Sigmoid colon (tissue), 7 donors: ENCODE data around the gene TUBB8. TPM values are rescaled to one million over a fixed set of nuclear protein-coding genes. Genes with fewer than 3 reads are reported as not detected.
"Not testable (repeated sequence)": the region's sequence is repeated elsewhere in the genome, so short reads cannot be mapped to it uniquely, and the experiment has no call there.

Source experiments
- DNase-seq: peaks from one replicate; pipeline ENCODE4 v3.0.0-alpha.2; 2019
- H3K27ac ChIP-seq, 4 donors: fragments of 200-600 bp; sonication (generic); one replicate each; pipeline ENCODE4 v1.5.1; 2016 to 2019; ENCODE audit warnings: mild to moderate bottlenecking in 1 of 4
- H3K27me3 ChIP-seq, 3 donors: fragments of 200-600 bp; sonication (generic); one replicate each; pipeline ENCODE4 v1.5.1; 2019; ENCODE audit warnings: mild to moderate bottlenecking in 1 of 3
- H3K36me3 ChIP-seq, 4 donors: fragments of 200-600 bp; sonication (generic); one replicate each; pipeline ENCODE4 v1.5.1; 2016 to 2019
- H3K4me1 ChIP-seq, 4 donors: fragments of 200-600 bp; sonication (generic); one replicate each; pipeline ENCODE4 v1.5.1; 2017 to 2019
- H3K4me3 ChIP-seq, 4 donors: fragments of 200-600 bp; sonication (generic); one replicate each; pipeline ENCODE4 v1.5.1; 2017 to 2019; ENCODE audit warnings: mild to moderate bottlenecking in 2 of 4, moderate library complexity in 1 of 4
- H3K9me3 ChIP-seq, 4 donors: fragments of 200-600 bp in 3 of 4; sonication (generic) in 3 of 4; one replicate each; pipeline versions ENCODE4 v1.5.1 to v1.6.1; 2013 to 2019
- WGBS, 2 donors: extraction: QIAGEN DNeasy Blood & Tissue Kit; methylation state at CpG; one replicate each; pipeline ENCODE4 v1.1.7; 2013; 5-methylcytosine and 5-hydroxymethylcytosine counted together
- intact Hi-C: fragments of 100-400 bp; cut with DNase I; formaldehyde crosslinking; loops from one replicate; pipeline ENCODE4 v1.15.1; 2023
- polyA plus RNA-seq, 3 donors: library from polyadenylated mRNA; stranded (reverse); fragments of 200-250 nt; gene quantifications; one replicate each; pipeline ENCODE4 v1.2.3, GENCODE V29; 2013
- total RNA-seq, 4 donors: library from RNA; depleted of rRNA; stranded (reverse); fragments of >200 nt; gene quantifications; one replicate each; pipeline ENCODE4 v1.1.0, GENCODE V29; 2016
- donor health status: healthy with polysubstance abuse.
- donor health status: Bipolar disorder and iron deficiency.
- donor health status: healthy.

TUBB8 gene
- total and polyA plus RNA-seq, 7 donors: 0.55 to 0.66 TPM; not detected in 5

- intact Hi-C loops, DNase-seq: not testable (repeated sequence)
Observed at GRCh38 chr10:13315-13635, 35.8 kb downstream of the TUBB8 start.

GRCh38 chr10:12444-13314, 36.4 kb downstream of the TUBB8 start:
- DNase-seq, H3K27ac ChIP-seq, intact Hi-C loops, H3K36me3 ChIP-seq, H3K4me1 ChIP-seq, H3K9me3 ChIP-seq, H3K27me3 ChIP-seq, H3K4me3 ChIP-seq: not testable (repeated sequence)
- WGBS, 2 donors: 86 to 92% methylated on average over 3 of the region's 15 CpGs

More at GRCh38 chr10:13315-13635, 35.8 kb downstream of the TUBB8 start:
- H3K27me3 ChIP-seq, H3K36me3 ChIP-seq, H3K27ac ChIP-seq, H3K4me1 ChIP-seq, H3K9me3 ChIP-seq, H3K4me3 ChIP-seq: not testable (repeated sequence)
- 48 to 64% methylated on average over 1 of the region's 2 CpGs for WGBS, 2 donors

- DNase-seq, H3K4me1 ChIP-seq, H3K9me3 ChIP-seq, H3K4me3 ChIP-seq, intact Hi-C loops, H3K27me3 ChIP-seq, H3K36me3 ChIP-seq, H3K27ac ChIP-seq: not testable (repeated sequence)
- 67 to 84% methylated on average over 20 to 21 of the region's 33 CpGs for WGBS, 2 donors
Observed at GRCh38 chr10:11260-11659, 37.8 kb downstream of the TUBB8 start.

GRCh38 chr10:10261-10971, 38.7 kb downstream of the TUBB8 start:
- H3K4me1 ChIP-seq, intact Hi-C loops, H3K27me3 ChIP-seq, DNase-seq, H3K4me3 ChIP-seq, H3K27ac ChIP-seq, H3K9me3 ChIP-seq, H3K36me3 ChIP-seq: not testable (repeated sequence)
- WGBS, 2 donors: 77 to 94% methylated on average over 18 to 19 of the region's 42 CpGs

Other genes starting within 250 kb of the TUBB8 start
- gene ZMYND11, start 86.2 kb upstream of the TUBB8 start, total RNA-seq: 100 to 1,000 TPM; 112 to 138 (median 127) TPM
- 10 to 100 TPM; 21.5 to 27.0 (median 23.6) TPM for gene ZMYND11, start 86.2 kb upstream of the TUBB8 start, polyA plus RNA-seq